ENCODE measurements around the gene MCOLN1.
"Not testable (repeated sequence)": the region's sequence is repeated elsewhere in the genome, so short reads cannot be mapped to it uniquely, and the experiment has no call there.

MCOLN1 gene

GRCh38 chr19:7526059-7526929, 3.9 kb downstream of the MCOLN1 start:
- no peak for DNase-seq

GRCh38 chr19:7527516-7528191, 5.2 kb downstream of the MCOLN1 start:
- DNase-seq = no peak

- DNase-seq = no peak
These were observed 5.7 kb downstream of the MCOLN1 start for GRCh38 chr19:7528192-7528519.

GRCh38 chr19:7528522-7529245, 6.3 kb downstream of the MCOLN1 start:
- no peak for DNase-seq

GRCh38 chr19:7529246-7529600, 6.8 kb downstream of the MCOLN1 start:
- no peak for DNase-seq

- no peak for DNase-seq
These were observed 7.4 kb downstream of the MCOLN1 start for GRCh38 chr19:7529610-7530490.

GRCh38 chr19:7533281-7533885, 11.0 kb downstream of the MCOLN1 start:
- DNase-seq = no peak

GRCh38 chr19:7533925-7534480, 11.6 kb downstream of the MCOLN1 start:
- DNase-seq = peak; percentile 87

- DNase-seq = peak; percentile 37
These were observed 12.2 kb downstream of the MCOLN1 start for GRCh38 chr19:7534531-7535046.

GRCh38 chr19:7535047-7535997, 12.9 kb downstream of the MCOLN1 start, which contains the start of gene PNPLA6:
TSS of gene PNPLA6 (plus strand) at chr19:7535717. CDS start at chr19:7535789, 72 bp downstream.
- DNase-seq = peak; percentile 91

GRCh38 chr19:7535998-7536695, 13.7 kb downstream of the MCOLN1 start:
- DNase-seq = peak; percentile 11

GRCh38 chr19:7538990-7539389, 16.6 kb downstream of the MCOLN1 start:
- not testable (repeated sequence) for DNase-seq

- DNase-seq = no peak
These were observed 17.5 kb downstream of the MCOLN1 start for GRCh38 chr19:7539827-7540425.

GRCh38 chr19:7540761-7541474, 18.5 kb downstream of the MCOLN1 start:
- DNase-seq = no peak

GRCh38 chr19:7541475-7541824, 19.0 kb downstream of the MCOLN1 start:
- DNase-seq = no peak

GRCh38 chr19:7541828-7542443, 19.5 kb downstream of the MCOLN1 start:
- DNase-seq = no peak

GRCh38 chr19:7542556-7543348, 20.3 kb downstream of the MCOLN1 start:
- no peak for DNase-seq

Measured in CD4-positive, alpha-beta T cell treated with Interleukin-21 for 1 hour (primary cell).